Prostate gland (tissue), 2 donors: ENCODE measurements around the gene NAA80. TPM values are rescaled to one million over a fixed set of nuclear protein-coding genes. Genes with fewer than 3 reads are reported as not detected.

ENCODE experiments used
- DNase-seq: peaks from one replicate; pipeline ENCODE4 v3.0.0-alpha.2; 2019; ENCODE audit warnings: low spot score
- H3K27ac ChIP-seq, 2 donors: fragments of 200-600 bp; sonication (generic); 2 replicates each; pipeline ENCODE4 v1.5.1; 2017 to 2019
- H3K27me3 ChIP-seq: fragments of 200-600 bp; sonication (generic); replicated peaks from 2 replicates; pipeline ENCODE4 v1.5.1; 2019; ENCODE audit not compliant: insufficient read depth
- H3K36me3 ChIP-seq, 2 donors: fragments of 200-600 bp; sonication (generic); 1 replicate in 1 of 2; 2 replicates in 1 of 2; pipeline versions ENCODE4 v1.5.1 to v1.8.1; 2017 to 2019
- H3K4me1 ChIP-seq: fragments of 200-600 bp; sonication (generic); replicated peaks from 2 replicates; pipeline ENCODE4 v1.5.1; 2019
- H3K4me3 ChIP-seq, 2 donors: fragments of 200-600 bp; sonication (generic); 2 replicates each; pipeline ENCODE4 v1.5.1; 2017 to 2019
- H3K9me3 ChIP-seq: fragments of 200-600 bp; sonication (generic); 2 replicates; pipeline ENCODE4 v1.5.1; 2017
- POLR2A ChIP-seq: fragments of 450-650 bp; IDR thresholded peaks from one replicate; pipeline ENCODE4 v1.6.1; 2016; ENCODE audit warnings: antibody characterized with exemption, mild to moderate bottlenecking
- POLR2AphosphoS5 ChIP-seq: sonication (generic); formaldehyde crosslinking; IDR thresholded peaks from one replicate; pipeline ENCODE4 v1.6.1; 2017; ENCODE audit warnings: antibody characterized with exemption
- WGBS: methylation state at CpG from one replicate; pipeline ENCODE4 v1.1.5; 2018; 5-methylcytosine and 5-hydroxymethylcytosine counted together
- intact Hi-C: fragments of 100-400 bp; cut with DNase I; formaldehyde crosslinking; loops from one replicate; pipeline ENCODE4 v1.14.2; 2022
- total RNA-seq, 2 donors: library from RNA; depleted of rRNA; stranded (reverse); fragments of >200 nt; gene quantifications; one replicate each; pipeline ENCODE4 v1.1.0, GENCODE V29; 2016
- TF ChIP-seq, protein P1 (sequence below), 4 experiments: fragments of 200-600 bp in 2 of 4; fragments of 450-650 bp in 2 of 4; sonication (generic) in 2 of 4; IDR thresholded peaks; 1 replicate in 3 of 4; 2 replicates in 1 of 4; pipeline ENCODE4 v1.5.1; 2016 to 2019; ENCODE audit warnings: antibody characterized with exemption in 4 of 4, mild to moderate bottlenecking in 2 of 4, moderate library complexity in 2 of 4

NAA80 gene
- total RNA-seq, 2 donors from 2014 or later, result 15.8 to 28.0 TPM

- WGBS, result 51% methylated on average over 2 of the region's 2 CpGs
- intact Hi-C loops, result loop anchor here (2.0 kb wide), 1 partner anchor 61 kb away; the partner anchor contains the start of gene HYAL2
These were observed 37.7 kb downstream of the NAA80 start for GRCh38 chr3:50261505-50261904.

GRCh38 chr3:50260942-50261441 is 38.2 kb downstream of the NAA80 start:
- no peaks in the 10 kb centered on the region for H3K27me3 ChIP-seq
- peaks cover 19 to 21% of the 10 kb centered on the region in 2 donors for H3K36me3 ChIP-seq
- no peak for TF ChIP-seq POLR2AphosphoS5
- no peak for TF ChIP-seq POLR2A
- TF ChIP-seq, protein P1, sequence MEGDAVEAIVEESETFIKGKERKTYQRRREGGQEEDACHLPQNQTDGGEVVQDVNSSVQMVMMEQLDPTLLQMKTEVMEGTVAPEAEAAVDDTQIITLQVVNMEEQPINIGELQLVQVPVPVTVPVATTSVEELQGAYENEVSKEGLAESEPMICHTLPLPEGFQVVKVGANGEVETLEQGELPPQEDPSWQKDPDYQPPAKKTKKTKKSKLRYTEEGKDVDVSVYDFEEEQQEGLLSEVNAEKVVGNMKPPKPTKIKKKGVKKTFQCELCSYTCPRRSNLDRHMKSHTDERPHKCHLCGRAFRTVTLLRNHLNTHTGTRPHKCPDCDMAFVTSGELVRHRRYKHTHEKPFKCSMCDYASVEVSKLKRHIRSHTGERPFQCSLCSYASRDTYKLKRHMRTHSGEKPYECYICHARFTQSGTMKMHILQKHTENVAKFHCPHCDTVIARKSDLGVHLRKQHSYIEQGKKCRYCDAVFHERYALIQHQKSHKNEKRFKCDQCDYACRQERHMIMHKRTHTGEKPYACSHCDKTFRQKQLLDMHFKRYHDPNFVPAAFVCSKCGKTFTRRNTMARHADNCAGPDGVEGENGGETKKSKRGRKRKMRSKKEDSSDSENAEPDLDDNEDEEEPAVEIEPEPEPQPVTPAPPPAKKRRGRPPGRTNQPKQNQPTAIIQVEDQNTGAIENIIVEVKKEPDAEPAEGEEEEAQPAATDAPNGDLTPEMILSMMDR (IDR thresholded peaks at IDR 0.05), result no peak
- DNase-seq, result no peak
- intact Hi-C loops, result loop anchor here (1.0 to 2.0 kb wide), 2 partner anchors 11 to 62 kb away; partner anchors contain the start of gene HYAL2
- no peaks in the 10 kb centered on the region for H3K9me3 ChIP-seq
- H3K27ac ChIP-seq, result peak overlapping the region; percentile 96 to 98
- peak overlapping the region; percentile 54 to 62 for H3K4me3 ChIP-seq
- H3K4me1 ChIP-seq, result peaks cover 16% of the 10 kb centered on the region
- WGBS, result 59% methylated on average over 4 of the region's 5 CpGs

More at GRCh38 chr3:50261505-50261904, 37.7 kb downstream of the NAA80 start:
- H3K27ac ChIP-seq, result peak overlapping the region; percentile 96 to 98
- H3K4me3 ChIP-seq, result no peak overlapping the region
- peaks cover 15 to 16% of the 10 kb centered on the region in 2 donors for H3K36me3 ChIP-seq
- TF ChIP-seq, protein P1 (IDR thresholded peaks at IDR 0.05), result no peak
- TF ChIP-seq POLR2A (no peak), POLR2AphosphoS5 (no peak)
- DNase-seq, result no peak
- peaks cover 16% of the 10 kb centered on the region for H3K4me1 ChIP-seq
- H3K9me3 ChIP-seq, result no peaks in the 10 kb centered on the region
- H3K27me3 ChIP-seq, result no peaks in the 10 kb centered on the region

GRCh38 chr3:50260027-50260941 is 38.9 kb downstream of the NAA80 start:
- peak; percentile 89 for DNase-seq
- Histone ChIP-seq H3K9me3 (no peaks in the 10 kb centered on the region), H3K27me3 (no peaks in the 10 kb centered on the region), H3K36me3 (peaks cover 19 to 21% of the 10 kb centered on the region in 2 donors), H3K27ac (peak overlapping the region; percentile 96 to 98), H3K4me1 (peaks cover 16% of the 10 kb centered on the region), H3K4me3 (peak overlapping the region; percentile 54 to 62)
- WGBS, result under 1% methylated on average over 64 of the region's 70 CpGs
- TF ChIP-seq POLR2AphosphoS5, result peak; percentile 76
- peak; percentile 69 for TF ChIP-seq POLR2A
- TF ChIP-seq, protein P1 (IDR thresholded peaks at IDR 0.05), result peak; percentile 99 to 100 (median 100)
- intact Hi-C loops, result loop anchor here (1.0 to 2.0 kb wide), 2 partner anchors 12 to 63 kb away; partner anchors contain the start of gene HYAL2

- 62% methylated on average over 14 of the region's 18 CpGs for WGBS
- no peak for DNase-seq
- intact Hi-C loops, result loop anchor here (1.0 to 2.0 kb wide), 2 partner anchors 13 to 63 kb away; partner anchors contain the start of gene HYAL2
- TF ChIP-seq, protein P1 (IDR thresholded peaks at IDR 0.05), result no peak
- TF ChIP-seq POLR2AphosphoS5, result no peak
- TF ChIP-seq POLR2A, result no peak
- Histone ChIP-seq H3K27ac (peak overlapping the region; percentile 96 to 98), H3K36me3 (peaks cover 19 to 21% of the 10 kb centered on the region in 2 donors), H3K9me3 (no peaks in the 10 kb centered on the region), H3K4me1 (peaks cover 16% of the 10 kb centered on the region), H3K4me3 (peak overlapping the region in 1 of 2 donors; percentile 62), H3K27me3 (no peaks in the 10 kb centered on the region)
These were observed 39.7 kb downstream of the NAA80 start for GRCh38 chr3:50259432-50260026.
